ENCODE data around the gene SLC1A3.
A peak's percentile ranks its signal among the peaks of the same experiment; 100 is the strongest.

SLC1A3 gene

GRCh38 chr5:36682499-36682898, 76.1 kb downstream of the SLC1A3 start:
- DNase-seq (ENCODE audit: low spot score), result no peak
- no peak for FAIRE-seq

GRCh38 chr5:36683821-36684434, 77.5 kb downstream of the SLC1A3 start:
- DNase-seq (ENCODE audit: low spot score), result no peak
- no peak for FAIRE-seq

GRCh38 chr5:36685631-36686288, 79.4 kb downstream of the SLC1A3 start:
- FAIRE-seq, result no peak
- DNase-seq (ENCODE audit: low spot score), result no peak

GRCh38 chr5:36686881-36687280, 80.5 kb downstream of the SLC1A3 start:
- no peak for DNase-seq (ENCODE audit: low spot score)
- no peak for FAIRE-seq

- no peak for DNase-seq (ENCODE audit: low spot score)
- FAIRE-seq, result no peak
Measured at GRCh38 chr5:36688722-36689121, 82.3 kb downstream of the SLC1A3 start.

- FAIRE-seq, result no peak
- DNase-seq (ENCODE audit: low spot score), result peak; percentile 29
Measured at GRCh38 chr5:36689225-36689624, 82.8 kb downstream of the SLC1A3 start.

DNA sequence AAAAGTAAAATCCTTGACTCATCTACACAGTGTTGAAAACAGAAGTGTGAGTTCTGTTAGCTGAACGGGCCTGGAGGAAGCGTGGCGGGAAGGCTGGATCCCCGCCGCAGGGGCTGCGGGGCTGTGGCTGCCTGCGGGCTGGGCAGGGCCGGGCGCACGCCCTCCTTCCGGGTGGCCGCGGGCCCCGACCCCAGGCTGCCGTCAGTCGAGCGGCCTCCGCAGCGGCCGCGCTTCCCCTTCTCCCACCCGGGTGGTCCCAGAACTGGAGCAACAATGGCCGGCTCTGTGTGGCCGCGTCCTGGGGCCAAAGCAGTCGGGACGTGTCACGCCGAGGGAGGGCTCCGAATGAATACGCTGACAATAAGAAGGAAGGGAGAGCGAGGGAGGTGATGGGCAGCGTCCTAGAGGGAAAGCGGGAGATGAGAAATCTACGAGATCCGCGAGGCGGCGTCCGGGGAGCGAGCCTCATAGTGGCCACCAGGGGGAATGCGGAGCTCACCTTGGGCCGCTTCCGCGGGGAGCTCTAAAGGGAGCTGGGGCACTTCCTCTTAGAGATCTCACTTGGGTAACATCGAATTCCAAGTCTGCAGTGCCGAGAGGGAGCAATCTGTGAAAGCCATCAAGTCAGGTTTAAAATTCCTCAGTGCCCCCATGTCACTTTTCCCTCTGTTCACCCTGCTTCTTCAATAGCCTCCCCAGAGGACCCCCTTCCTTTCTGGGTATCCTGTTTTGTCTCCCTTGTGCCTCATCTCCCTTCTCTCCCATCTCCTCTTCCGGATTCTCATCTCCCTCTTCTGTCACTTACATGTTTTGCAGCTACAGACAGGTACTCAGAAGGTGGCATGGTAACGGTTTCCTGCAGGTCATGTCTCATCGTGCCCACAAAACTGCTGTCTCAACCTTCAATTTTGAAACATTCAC, 83.9 kb downstream of the SLC1A3 start:
- FAIRE-seq (no peak), DNase-seq (ENCODE audit: low spot score) (peak; percentile 44)

DNA sequence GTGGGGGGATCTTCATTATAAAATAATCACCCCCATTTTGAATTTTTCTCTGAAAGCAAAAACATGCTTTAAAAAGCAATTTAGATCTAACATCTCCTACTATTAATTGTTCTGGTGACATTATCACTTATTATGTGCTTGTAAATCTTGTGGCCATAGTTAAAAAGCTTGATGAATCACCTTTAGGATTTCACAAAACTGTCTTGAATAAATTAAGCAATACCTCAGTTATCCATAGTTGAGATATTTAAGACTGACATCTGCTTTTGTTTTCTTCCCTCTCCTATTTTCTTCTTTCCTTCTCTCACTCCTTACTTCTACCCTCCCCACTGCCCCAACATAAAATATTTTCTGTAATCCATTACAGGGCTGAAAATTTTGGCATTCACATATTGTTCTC, 84.8 kb downstream of the SLC1A3 start:
- DNase-seq (ENCODE audit: low spot score) (no peak), FAIRE-seq (no peak)

DNA sequence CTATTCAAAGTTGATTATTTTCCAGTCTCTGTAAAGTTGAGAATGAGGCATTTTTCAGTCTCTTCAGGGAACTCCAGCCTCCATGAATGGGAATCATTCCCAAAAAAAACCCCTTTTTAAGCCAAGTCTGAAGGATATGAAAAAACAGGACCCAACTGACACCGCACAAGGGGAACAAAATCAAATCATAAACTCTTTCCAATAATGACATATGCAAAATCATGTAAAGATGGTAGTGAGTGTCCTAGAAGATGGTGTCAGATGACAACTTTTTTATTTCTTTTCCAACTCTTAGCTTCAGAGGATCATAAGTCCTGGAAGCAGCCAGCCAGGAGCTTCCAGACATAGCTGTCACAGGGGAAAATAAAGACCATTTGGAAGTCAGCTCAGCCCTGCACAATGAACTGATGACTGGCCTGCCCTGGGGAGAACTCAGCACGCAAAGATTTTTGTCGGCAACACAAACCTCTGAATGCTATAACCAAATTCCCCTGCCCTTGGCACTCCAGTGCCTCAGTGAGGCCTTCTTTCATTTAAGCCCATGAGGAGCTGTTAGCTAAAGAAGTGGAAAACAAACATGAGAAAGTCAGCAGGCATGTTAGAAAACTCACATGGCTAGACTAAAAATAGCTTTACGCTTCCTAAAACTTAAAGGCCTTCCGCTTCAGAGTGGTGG, 85.4 kb downstream of the SLC1A3 start:
- FAIRE-seq (no peak), DNase-seq (ENCODE audit: low spot score) (no peak)

GRCh38 chr5:36692791-36693763, 86.7 kb downstream of the SLC1A3 start:
- FAIRE-seq (no peak), DNase-seq (ENCODE audit: low spot score) (peak; percentile 64)

DNA sequence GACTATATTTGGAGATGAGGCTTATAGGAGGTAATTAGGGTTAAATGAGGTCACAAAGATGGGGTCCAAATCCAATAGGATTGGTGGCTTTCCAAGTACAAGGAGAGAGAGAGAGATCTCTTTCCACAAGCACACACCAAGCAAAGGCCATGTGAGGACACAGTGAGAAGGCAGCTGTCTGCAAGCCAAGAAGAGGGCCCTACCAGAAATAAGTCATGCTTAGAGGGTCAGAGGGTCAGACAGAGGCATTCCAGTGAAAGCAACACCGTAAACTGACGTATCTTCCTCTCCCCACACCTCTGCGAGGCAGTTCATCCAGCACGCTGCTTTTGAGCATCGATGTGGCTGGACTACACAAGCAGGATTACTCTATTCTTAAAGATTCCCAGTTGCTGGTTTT, 87.9 kb downstream of the SLC1A3 start:
- FAIRE-seq, result no peak

GRCh38 chr5:36696059-36696673, 89.8 kb downstream of the SLC1A3 start:
- FAIRE-seq (no peak), DNase-seq (ENCODE audit: low spot score) (peak; percentile 57)

More for the DNA sequence above, 87.9 kb downstream of the SLC1A3 start:
- DNase-seq (ENCODE audit: low spot score), result no peak

DNA sequence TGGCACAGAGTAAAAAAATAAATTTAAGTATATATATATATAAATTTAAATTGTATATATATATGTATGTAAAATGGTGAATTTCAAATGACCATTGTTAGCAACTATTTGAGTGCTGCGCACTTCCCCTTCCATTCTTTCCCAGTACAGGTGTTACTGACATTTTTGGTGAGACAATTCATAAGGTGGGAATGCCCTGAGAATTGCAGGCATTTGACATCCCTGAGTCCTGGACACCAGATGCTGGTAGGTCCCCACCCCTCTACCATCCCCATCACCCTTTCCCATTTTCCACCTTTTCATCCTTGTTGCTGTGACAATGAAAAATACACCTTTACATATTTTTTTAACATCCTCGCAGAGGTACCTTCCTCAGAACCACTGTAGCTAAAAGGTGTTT, 91.6 kb downstream of the SLC1A3 start:
- DNase-seq (ENCODE audit: low spot score), result no peak
- no peak for FAIRE-seq

- no peak for DNase-seq (ENCODE audit: low spot score)
- FAIRE-seq, result no peak
Measured at GRCh38 chr5:36701085-36701698, 94.8 kb downstream of the SLC1A3 start.

GRCh38 chr5:36703245-36703860, 96.9 kb downstream of the SLC1A3 start:
- FAIRE-seq, result no peak

DNA sequence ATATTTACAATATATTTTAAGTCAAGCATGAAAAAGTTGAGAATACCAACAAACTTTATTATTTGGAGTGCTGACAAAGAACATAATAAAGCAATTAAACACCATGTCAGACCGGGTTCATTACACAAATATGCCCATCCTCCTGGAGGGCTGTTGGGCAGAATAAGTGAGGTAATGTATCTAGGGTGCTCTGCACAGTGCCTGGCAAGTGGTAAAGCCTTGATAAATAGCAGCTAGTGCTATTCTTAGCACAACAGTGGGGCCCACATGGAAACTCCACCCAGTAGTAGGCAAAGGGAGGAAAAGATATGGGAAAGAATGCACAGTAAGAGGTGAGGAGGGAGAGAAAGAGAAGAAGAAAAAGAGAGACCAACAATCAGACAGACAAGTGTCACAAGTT, 97.7 kb downstream of the SLC1A3 start:
- FAIRE-seq (no peak), DNase-seq (ENCODE audit: low spot score) (no peak)

More at GRCh38 chr5:36703245-36703860, 96.9 kb downstream of the SLC1A3 start:
- DNase-seq (ENCODE audit: low spot score), result no peak

DNA sequence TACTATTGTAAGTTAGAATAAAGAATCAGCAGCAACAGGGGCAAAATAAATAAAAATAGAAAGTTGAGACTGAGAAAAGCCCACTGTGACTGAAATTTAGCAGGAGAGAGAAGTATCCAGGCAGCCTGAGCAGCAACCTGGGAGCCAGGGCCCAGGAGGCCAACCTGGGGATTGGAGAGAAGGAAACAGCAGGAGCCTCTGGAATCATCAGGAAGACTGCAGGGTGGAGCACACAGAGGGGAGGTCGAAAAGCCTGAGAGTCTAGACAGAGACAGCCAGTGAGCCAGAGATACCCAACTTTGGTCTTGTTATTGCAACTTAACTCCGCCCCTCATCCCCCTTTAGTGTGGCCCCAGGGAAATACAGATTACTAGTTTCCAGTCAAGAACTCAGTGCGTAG, 98.6 kb downstream of the SLC1A3 start:
- DNase-seq (ENCODE audit: low spot score) (no peak), FAIRE-seq (no peak)

DNA sequence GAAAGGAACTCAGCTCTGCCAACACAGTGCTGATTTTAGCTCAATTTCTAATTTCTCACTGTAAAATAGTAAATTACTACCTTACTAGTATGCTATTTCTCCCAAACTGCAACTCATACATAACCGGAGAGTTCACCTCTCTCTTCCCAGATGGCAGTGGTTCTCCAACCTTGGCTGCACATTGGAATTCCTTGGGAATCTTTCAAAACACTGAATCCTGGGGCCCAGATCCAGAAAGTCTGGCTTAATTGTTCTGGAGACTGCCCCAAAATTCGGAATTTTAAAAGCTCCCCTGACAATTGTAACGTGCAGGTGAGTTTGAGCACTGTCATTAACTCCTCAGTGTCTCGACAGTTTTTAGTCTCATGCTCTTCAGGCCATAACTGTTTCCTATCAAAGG, 100.3 kb downstream of the SLC1A3 start:
- DNase-seq (ENCODE audit: low spot score), result no peak
- FAIRE-seq, result no peak

- DNase-seq (ENCODE audit: low spot score) (no peak), FAIRE-seq (no peak)
Measured at GRCh38 chr5:36708996-36709395, 102.6 kb downstream of the SLC1A3 start.

Measured in RCC 7860 (cell line).